PFSK-1 (cell line): ENCODE results near the gene DNAH17.

Experiments
- FOXP2 ChIP-seq: optimal IDR thresholded peaks from 2 replicates; pipeline ENCODE3; 2011; ENCODE audit warnings: borderline replicate concordance, control low read depth, inconsistent platforms; ENCODE audit not compliant: insufficient read depth; ENCODE audit errors: extremely low read length, extremely low read depth
- POLR2AphosphoS5 ChIP-seq: IDR thresholded peaks from 2 replicates; pipeline ENCODE4 v1.6.1; 2012; ENCODE audit warnings: low read depth, mild to moderate bottlenecking, control low read depth, low read length, moderate library complexity
- SIN3A ChIP-seq: IDR thresholded peaks from 2 replicates; pipeline ENCODE4 v1.6.1; 2012; ENCODE audit warnings: mild to moderate bottlenecking, low read length, moderate library complexity, borderline replicate concordance; ENCODE audit not compliant: insufficient read depth
- TAF1 ChIP-seq: IDR thresholded peaks from 2 replicates; pipeline ENCODE4 v1.6.1; 2012; ENCODE audit warnings: low read length, control low read depth, borderline replicate concordance; ENCODE audit not compliant: insufficient read depth
- TF ChIP-seq, protein P1 (sequence below), 2 experiments: IDR thresholded peaks; 2 replicates each; pipeline versions ENCODE4 v1.6.1 to v1.8.0; 2011 to 2012; ENCODE audit warnings: low read depth in 2 of 2, low read length in 2 of 2, control low read depth in 1 of 2, inconsistent platforms in 1 of 2, mild to moderate bottlenecking in 1 of 2, moderate library complexity in 1 of 2; ENCODE audit not compliant: insufficient read depth in 1 of 2

The DNAH17 gene

DNA sequence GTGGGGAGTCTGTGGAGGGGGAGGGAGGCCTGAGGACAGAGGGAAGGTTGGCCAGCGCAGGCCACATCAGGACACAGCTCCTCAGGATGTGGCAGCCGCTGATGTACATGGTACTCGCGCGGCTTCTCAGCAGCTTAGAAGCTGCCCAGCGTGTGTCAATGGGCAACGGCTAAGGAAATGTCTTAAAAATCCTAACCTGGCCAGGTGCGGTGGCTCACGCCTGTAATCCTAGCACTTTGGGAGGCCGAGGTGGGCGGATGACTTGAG is 145.6 kb downstream of the DNAH17 start:
- TF ChIP-seq POLR2AphosphoS5 (no peak), TAF1 (no peak), SIN3A (no peak), FOXP2 (no peak)
- TF ChIP-seq, protein P1, sequence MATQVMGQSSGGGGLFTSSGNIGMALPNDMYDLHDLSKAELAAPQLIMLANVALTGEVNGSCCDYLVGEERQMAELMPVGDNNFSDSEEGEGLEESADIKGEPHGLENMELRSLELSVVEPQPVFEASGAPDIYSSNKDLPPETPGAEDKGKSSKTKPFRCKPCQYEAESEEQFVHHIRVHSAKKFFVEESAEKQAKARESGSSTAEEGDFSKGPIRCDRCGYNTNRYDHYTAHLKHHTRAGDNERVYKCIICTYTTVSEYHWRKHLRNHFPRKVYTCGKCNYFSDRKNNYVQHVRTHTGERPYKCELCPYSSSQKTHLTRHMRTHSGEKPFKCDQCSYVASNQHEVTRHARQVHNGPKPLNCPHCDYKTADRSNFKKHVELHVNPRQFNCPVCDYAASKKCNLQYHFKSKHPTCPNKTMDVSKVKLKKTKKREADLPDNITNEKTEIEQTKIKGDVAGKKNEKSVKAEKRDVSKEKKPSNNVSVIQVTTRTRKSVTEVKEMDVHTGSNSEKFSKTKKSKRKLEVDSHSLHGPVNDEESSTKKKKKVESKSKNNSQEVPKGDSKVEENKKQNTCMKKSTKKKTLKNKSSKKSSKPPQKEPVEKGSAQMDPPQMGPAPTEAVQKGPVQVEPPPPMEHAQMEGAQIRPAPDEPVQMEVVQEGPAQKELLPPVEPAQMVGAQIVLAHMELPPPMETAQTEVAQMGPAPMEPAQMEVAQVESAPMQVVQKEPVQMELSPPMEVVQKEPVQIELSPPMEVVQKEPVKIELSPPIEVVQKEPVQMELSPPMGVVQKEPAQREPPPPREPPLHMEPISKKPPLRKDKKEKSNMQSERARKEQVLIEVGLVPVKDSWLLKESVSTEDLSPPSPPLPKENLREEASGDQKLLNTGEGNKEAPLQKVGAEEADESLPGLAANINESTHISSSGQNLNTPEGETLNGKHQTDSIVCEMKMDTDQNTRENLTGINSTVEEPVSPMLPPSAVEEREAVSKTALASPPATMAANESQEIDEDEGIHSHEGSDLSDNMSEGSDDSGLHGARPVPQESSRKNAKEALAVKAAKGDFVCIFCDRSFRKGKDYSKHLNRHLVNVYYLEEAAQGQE (IDR thresholded peaks at IDR 0.05; ENCODE audit: insufficient read depth in 1 of 2, low read depth in 2 of 2, low read length in 2 of 2) = no peak

DNA sequence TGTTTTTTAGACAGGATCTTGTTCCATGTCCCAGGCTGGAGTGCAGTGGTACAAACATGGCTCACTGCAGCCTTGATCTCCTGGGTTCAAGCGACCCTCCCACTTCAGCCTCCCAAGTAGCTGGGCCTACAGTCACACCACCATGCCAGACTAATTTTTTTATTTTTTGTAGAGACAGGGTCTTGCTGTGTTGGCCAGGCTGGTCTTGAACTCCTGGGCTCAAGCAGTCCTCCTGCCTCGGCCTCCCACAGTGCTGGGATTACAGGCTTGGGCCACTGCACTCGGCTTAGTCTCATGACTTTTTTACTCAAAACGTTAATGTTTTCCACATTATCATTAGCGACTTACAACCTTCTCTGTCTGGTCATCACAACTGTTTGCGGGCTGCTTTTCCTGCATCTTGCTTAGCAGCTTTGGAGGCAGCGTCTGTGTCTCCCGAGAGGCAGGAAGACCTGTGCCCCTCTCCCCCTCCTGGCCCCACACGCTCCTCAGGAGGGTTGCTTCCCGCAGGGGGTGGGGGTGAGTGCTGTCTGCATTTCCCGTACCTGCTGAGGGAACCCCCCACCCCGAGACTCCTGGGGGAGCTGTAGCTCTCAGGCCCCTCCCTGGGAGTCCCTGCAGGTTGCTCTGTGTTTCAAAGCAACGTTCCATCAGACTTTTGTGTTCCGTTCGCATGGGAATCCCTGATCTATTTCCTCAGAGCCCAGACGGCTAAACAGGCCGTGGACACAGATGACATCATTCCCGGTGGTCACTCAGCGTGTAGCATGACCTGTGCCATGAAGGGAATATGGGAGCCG is 146.1 kb downstream of the DNAH17 start:
- TF ChIP-seq FOXP2 (no peak), TAF1 (no peak), SIN3A (no peak), POLR2AphosphoS5 (no peak)
- TF ChIP-seq, protein P1 (IDR thresholded peaks at IDR 0.05; ENCODE audit: insufficient read depth in 1 of 2, low read depth in 2 of 2, low read length in 2 of 2) = no peak

DNA sequence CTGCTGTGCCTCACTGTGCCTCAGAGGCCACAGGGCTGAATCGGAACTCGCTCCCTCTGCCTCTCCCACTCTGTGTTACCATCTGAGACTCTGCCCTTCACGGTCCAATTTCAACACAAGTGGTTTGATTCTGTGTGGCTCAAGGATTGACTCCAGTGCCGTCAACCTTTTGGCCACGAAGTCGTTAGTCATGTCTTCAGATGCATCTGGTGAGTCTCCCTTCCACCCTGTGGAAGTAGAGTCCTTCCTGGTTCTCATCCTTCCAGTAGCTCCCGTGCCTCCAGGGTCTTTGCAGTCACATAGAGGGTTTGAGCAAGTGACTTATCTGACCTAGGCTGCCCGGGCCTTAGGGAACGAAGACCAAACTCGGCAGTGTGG is 147.6 kb downstream of the DNAH17 start:
- TF ChIP-seq TAF1 = no peak
- no peak for TF ChIP-seq POLR2AphosphoS5
- TF ChIP-seq, protein P1 (IDR thresholded peaks at IDR 0.05; ENCODE audit: insufficient read depth in 1 of 2, low read depth in 2 of 2, low read length in 2 of 2) = no peak
- TF ChIP-seq FOXP2 = no peak
- no peak for TF ChIP-seq SIN3A

DNA sequence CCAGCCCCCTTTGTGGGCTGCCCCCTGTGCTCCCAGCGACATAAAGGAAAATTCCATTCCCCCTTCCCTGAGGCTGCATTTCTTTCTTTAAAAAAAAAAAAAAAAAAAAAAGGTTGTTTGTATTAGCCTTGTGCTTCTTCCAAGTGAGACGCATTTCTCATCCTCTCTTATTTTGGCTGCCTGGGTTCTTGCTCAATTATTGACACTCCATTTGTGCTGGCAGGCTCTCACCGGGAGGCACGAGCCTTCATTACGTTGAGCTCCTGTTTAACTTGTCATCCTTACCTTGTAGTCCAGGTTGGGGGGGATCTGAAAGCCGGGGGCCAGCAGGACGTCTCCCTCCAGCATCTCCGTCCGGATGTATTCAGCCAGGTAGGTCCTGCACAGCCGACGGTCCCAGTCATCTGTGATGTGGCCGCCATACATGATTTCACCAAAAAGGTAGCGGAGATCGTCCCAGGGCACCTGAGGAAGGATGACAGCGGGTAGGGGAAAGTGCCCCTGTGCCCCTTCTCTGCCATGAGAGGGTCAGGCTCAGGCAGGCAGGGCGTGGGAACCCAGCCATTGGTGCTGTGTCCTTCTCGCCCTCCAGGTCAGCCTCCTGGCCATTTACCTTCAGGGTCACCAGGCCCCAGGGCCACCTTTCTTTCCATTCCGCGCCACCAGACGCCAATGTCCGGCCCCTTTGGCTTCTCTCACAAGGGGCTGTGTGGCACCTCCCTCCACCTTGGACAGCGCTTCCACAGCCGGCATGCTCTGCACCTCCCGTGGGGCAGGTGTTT is 148.2 kb downstream of the DNAH17 start:
- no peak for TF ChIP-seq SIN3A
- TF ChIP-seq, protein P1 (IDR thresholded peaks at IDR 0.05; ENCODE audit: insufficient read depth in 1 of 2, low read depth in 2 of 2, low read length in 2 of 2) = peak; percentile 66 to 84
